Measurements from ENCODE around the gene AUNIP. TPM values are rescaled to one million over a fixed set of nuclear protein-coding genes. Genes with fewer than 3 reads are reported as not detected.

The AUNIP gene
- polyA plus RNA-seq, 1 of the 3 experiments (the other 2 are of a cell fraction): 1.9 TPM

DNA sequence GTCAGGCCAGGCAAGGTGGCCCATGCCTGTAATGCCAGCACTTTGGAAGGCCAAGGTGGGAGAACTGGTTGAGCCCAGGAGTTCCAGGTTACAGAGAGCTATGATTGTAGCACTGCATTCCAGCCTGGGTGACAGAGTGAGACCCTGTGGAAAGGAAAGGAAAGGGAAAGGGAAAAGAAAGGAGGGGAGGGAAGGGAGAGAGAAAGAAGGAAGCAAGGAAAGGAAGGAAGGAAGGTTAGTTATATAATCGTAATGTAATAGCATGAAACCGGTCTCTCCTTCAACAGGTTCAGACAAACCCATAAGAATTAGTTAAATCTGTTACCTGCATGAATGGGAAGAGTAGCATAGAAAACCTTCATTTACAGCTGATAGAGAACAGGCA lies 17.4 kb upstream of the AUNIP start:
- no peak for DNase-seq
- Histone ChIP-seq H3K9me2 (no peaks in the 10 kb centered on the region), H3K27me3 (ENCODE audit: insufficient read depth) (no peaks in the 10 kb centered on the region), H3K4me2 (no peak overlapping the region), H3K4me3 (ENCODE audit: low read depth in 2 of 2, low read length in 1 of 2) (no peak overlapping the region), H3K9me3 (no peaks in the 10 kb centered on the region), H3K9ac (no peak overlapping the region), H2AFZ (ENCODE audit: low read depth) (no peak overlapping the region), H3K4me1 (ENCODE audit: control insufficient read depth in 1 of 2, insufficient read depth in 2 of 2, low read depth in 1 of 2, low read length in 1 of 2) (peaks cover 0 to 23% of the 10 kb centered on the region in 2 experiments; a peak in 1 of 4 replicates), H3K79me2 (ENCODE audit: insufficient read depth) (peaks cover 13% of the 10 kb centered on the region), H3K36me3 (replicated peaks in 1 of 2; ENCODE audit: control insufficient read depth in 1 of 2, insufficient read depth in 2 of 2, low read length in 1 of 2) (no peaks in the 10 kb centered on the region), H3F3A (replicated peaks; ENCODE audit: insufficient read depth) (peaks cover 13% of the 10 kb centered on the region), H3K27ac (ENCODE audit: low read depth in 2 of 2, low read length in 1 of 2) (no peak overlapping the region), H4K20me1 (ENCODE audit: insufficient read depth) (no peaks in the 10 kb centered on the region)
- 91% methylated on average over 2 of the region's 2 CpGs for WGBS (ENCODE audit: low lambda C conversion rate)
- ChIA-PET POLR2A (no interaction called here), CTCF (interaction anchor here (0.8 to 3.1 kb wide), 4 partner anchors 13 to 121 kb away, joined by 4 to 14 read pairs (median 6); partner anchors contain the start of gene PAFAH2)
- TF ChIP-seq MXI1 (IDR thresholded peaks at IDR 0.05; ENCODE audit: low read depth, low read length) (no peak), GABPA (IDR thresholded peaks at IDR 0.05; ENCODE audit: low read depth) (no peak), NRF1 (IDR thresholded peaks at IDR 0.05; ENCODE audit: low read depth, low read length) (no peak), MEF2A (IDR thresholded peaks at IDR 0.05; ENCODE audit: borderline replicate concordance, low read depth) (no peak), FOXJ3 (CRISPR knock-in tag; IDR thresholded peaks at IDR 0.05) (no peak)
- TF ChIP-seq, protein P1, sequence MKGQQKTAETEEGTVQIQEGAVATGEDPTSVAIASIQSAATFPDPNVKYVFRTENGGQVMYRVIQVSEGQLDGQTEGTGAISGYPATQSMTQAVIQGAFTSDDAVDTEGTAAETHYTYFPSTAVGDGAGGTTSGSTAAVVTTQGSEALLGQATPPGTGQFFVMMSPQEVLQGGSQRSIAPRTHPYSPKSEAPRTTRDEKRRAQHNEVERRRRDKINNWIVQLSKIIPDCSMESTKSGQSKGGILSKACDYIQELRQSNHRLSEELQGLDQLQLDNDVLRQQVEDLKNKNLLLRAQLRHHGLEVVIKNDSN (IDR thresholded peaks at IDR 0.05; ENCODE audit: borderline replicate concordance, low read depth): no peak
- TF ChIP-seq, protein P2, sequence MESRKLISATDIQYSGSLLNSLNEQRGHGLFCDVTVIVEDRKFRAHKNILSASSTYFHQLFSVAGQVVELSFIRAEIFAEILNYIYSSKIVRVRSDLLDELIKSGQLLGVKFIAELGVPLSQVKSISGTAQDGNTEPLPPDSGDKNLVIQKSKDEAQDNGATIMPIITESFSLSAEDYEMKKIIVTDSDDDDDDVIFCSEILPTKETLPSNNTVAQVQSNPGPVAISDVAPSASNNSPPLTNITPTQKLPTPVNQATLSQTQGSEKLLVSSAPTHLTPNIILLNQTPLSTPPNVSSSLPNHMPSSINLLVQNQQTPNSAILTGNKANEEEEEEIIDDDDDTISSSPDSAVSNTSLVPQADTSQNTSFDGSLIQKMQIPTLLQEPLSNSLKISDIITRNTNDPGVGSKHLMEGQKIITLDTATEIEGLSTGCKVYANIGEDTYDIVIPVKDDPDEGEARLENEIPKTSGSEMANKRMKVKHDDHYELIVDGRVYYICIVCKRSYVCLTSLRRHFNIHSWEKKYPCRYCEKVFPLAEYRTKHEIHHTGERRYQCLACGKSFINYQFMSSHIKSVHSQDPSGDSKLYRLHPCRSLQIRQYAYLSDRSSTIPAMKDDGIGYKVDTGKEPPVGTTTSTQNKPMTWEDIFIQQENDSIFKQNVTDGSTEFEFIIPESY (IDR thresholded peaks at IDR 0.05; ENCODE audit: borderline replicate concordance, low read depth): no peak
- TF ChIP-seq, protein P3, sequence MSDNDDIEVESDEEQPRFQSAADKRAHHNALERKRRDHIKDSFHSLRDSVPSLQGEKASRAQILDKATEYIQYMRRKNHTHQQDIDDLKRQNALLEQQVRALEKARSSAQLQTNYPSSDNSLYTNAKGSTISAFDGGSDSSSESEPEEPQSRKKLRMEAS (IDR thresholded peaks at IDR 0.05; ENCODE audit: low read depth): no peak
- TF ChIP-seq, protein P4, sequence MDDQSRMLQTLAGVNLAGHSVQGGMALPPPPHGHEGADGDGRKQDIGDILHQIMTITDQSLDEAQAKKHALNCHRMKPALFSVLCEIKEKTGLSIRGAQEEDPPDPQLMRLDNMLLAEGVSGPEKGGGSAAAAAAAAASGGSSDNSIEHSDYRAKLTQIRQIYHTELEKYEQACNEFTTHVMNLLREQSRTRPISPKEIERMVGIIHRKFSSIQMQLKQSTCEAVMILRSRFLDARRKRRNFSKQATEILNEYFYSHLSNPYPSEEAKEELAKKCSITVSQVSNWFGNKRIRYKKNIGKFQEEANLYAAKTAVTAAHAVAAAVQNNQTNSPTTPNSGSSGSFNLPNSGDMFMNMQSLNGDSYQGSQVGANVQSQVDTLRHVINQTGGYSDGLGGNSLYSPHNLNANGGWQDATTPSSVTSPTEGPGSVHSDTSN (IDR thresholded peaks at IDR 0.05): no peak

DNA sequence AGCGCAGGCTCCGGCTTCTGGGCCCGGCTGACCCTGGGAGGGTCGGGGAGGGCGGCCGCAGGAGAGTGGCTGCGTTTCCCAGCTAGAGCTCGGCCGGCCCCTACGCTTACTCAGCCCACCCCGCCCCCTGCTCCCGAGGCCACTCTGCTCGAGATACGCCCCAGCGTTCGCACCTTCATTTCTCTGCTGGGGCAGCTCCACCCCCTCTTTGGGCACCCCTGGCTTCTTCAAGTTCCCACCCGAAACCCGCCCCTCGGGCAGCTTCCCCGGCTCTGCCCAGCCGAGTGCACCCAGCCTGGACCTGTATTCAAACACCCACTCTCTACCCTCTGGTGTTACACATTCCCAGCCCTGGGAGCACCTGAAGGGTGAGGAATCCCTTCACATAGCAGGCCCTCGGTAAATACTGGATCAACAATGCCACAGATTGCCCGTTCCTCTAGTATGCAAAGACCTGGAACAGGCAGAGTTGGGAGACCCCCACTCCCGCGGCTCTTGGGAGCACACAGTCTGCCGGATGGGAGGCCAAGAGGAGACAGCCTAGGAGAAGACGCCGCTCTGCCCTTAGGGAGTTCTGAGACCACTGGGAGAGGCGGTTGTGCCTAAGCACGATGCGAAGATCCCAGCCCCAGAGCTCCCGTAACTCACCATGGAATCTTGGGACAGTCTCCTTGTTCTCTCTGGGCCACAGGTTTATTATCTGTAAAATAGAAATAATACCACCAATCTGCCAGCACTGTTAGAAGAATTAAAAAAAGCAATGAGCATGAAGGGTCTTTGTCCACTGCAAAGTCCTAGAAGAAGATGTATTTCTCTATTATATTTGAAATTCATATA lies 16.8 kb upstream of the AUNIP start:
- Histone ChIP-seq H3K9me3 (no peaks in the 10 kb centered on the region), H3K9ac (peak overlapping the region; percentile 65; the same call in 1 of the 2 replicates), H3K4me1 (ENCODE audit: control insufficient read depth in 1 of 2, insufficient read depth in 2 of 2, low read depth in 1 of 2, low read length in 1 of 2) (peaks cover 0 to 23% of the 10 kb centered on the region in 2 experiments; a peak in 1 of 4 replicates), H3K79me2 (ENCODE audit: insufficient read depth) (peaks cover 13% of the 10 kb centered on the region), H3K4me2 (peak overlapping the region; percentile 84; the same call in 1 of the 2 replicates), H3K27me3 (ENCODE audit: insufficient read depth) (no peaks in the 10 kb centered on the region), H3K9me2 (no peaks in the 10 kb centered on the region), H3K4me3 (ENCODE audit: low read depth in 2 of 2, low read length in 1 of 2) (peak overlapping the region; percentile 62 to 66), H3F3A (replicated peaks; ENCODE audit: insufficient read depth) (peaks cover 16% of the 10 kb centered on the region), H4K20me1 (ENCODE audit: insufficient read depth) (no peaks in the 10 kb centered on the region), H3K27ac (ENCODE audit: low read depth in 2 of 2, low read length in 1 of 2) (peak overlapping the region in 1 of 2 experiments; percentile 48; a peak in 2 of 4 replicates), H3K36me3 (replicated peaks in 1 of 2; ENCODE audit: control insufficient read depth in 1 of 2, insufficient read depth in 2 of 2, low read length in 1 of 2) (no peaks in the 10 kb centered on the region), H2AFZ (ENCODE audit: low read depth) (peak overlapping the region; percentile 68; the same call in 1 of the 2 replicates)
- no peak for TF ChIP-seq EP300 (IDR thresholded peaks at IDR 0.05; ENCODE audit: borderline replicate concordance in 1 of 2, low read depth in 1 of 2, low read length in 1 of 2)
- TF ChIP-seq RXRA (IDR thresholded peaks at IDR 0.05; ENCODE audit: borderline replicate concordance, low read depth): no peak
- TF ChIP-seq SMC3 (IDR thresholded peaks at IDR 0.05; ENCODE audit: low read depth, low read length): no peak
- TF ChIP-seq NFIC (IDR thresholded peaks at IDR 0.05; ENCODE audit: borderline replicate concordance): no peak
- TF ChIP-seq, protein P3 (IDR thresholded peaks at IDR 0.05; ENCODE audit: low read depth): no peak
- no peak; the same call in 1 of the 2 replicates for TF ChIP-seq GABPA (IDR thresholded peaks at IDR 0.05; ENCODE audit: low read depth)
- no peak for TF ChIP-seq TAF1 (IDR thresholded peaks at IDR 0.05; ENCODE audit: borderline replicate concordance, low read depth, low read length)
- no peak for DNase-seq
- CTCF ChIA-PET: interaction anchor here (0.8 to 3.1 kb wide), 10 partner anchors 14 to 267 kb away, joined by 3 to 14 read pairs (median 4); partner anchors contain the start of genes PAFAH2 and SELENON
- WGBS (ENCODE audit: low lambda C conversion rate): 85% methylated on average over 19 of the region's 32 CpGs
- POLR2A ChIA-PET: interaction anchor here (0.6 to 1.6 kb wide), 8 partner anchors 11 to 146 kb away, joined by 3 to 5 read pairs (median 3); partner anchors contain the start of genes MTFR1L, PAFAH2 and STMN1
